DMS114 treated with DMSO at 0.1 percent for 48 hours (cell line): ENCODE results near the gene CLDN18.

Source experiments
- DNase-seq: peaks from one replicate; lab custom pipeline; 2025; ENCODE audit not compliant: unreplicated experiment; lab: John Stamatoyannopoulos, UW

CLDN18 gene

DNA sequence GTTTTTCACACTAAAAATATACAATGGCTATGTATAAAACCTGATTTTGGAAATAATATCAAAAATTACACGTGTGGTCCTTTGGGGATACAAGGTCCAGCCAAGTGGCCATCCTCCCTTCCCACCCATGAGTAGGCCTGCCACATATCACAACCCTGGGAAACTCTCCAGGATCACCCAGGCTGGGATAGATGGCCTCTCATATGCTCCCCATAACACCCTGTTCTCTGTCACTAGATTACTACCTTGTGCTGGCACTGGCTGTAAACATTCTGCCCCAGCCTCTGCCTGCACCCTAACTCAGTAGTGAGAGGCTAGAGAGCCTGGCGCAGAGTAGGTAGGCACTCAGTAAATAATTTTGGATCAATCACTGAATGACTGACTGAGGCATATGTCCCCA is 52.1 kb downstream of the CLDN18 start:
- no peak for DNase-seq

- DNase-seq: no peak
Observed at GRCh38 chr3:138062626-138063025, 52.7 kb downstream of the CLDN18 start.

DNA sequence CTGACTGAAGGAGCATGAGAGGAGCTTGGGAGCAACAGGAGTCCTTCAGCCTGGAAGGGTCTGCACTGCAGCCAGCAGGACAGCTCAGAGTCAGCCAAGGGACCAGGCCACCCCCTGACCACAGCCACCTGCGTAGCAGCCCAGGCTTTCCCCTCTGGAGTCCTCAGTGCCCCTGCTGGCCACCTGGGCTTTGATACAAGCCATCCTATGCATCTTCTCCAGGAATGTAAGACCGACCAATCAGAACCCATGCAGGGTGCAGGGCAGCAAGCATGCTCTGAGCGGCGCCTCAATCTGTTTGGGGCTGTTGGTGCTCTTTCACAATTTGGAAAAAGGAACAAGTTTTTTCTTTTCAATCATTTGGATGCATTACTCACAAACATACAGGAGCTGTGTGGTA is 53.5 kb downstream of the CLDN18 start:
- no peak for DNase-seq

GRCh38 chr3:138065949-138066348 is 56.0 kb downstream of the CLDN18 start:
- no peak for DNase-seq

GRCh38 chr3:138066383-138066782 is 56.4 kb downstream of the CLDN18 start:
- DNase-seq: no peak

- DNase-seq: no peak
Observed at GRCh38 chr3:138066972-138067371, 57.0 kb downstream of the CLDN18 start.

DNA sequence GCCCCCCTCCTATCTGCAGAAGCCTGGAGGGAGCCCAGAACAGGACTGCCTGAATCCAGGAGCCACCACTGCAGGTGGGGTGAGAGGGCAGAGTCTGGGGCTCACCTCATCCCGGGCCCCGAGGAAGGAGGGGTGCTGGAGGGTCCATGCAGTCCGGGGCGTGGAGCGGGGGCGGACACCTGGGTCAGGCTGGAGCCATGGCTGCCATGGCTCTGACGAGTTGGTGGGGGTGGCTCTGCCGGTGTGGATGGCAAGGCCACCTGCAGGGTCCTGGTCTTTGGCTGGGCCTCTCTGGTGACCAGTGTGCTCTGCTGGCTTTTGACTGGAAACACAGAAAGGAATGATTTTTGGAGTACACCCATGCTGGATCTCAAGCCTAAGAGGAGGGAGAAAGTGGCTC is 58.1 kb downstream of the CLDN18 start:
- no peak for DNase-seq

DNA sequence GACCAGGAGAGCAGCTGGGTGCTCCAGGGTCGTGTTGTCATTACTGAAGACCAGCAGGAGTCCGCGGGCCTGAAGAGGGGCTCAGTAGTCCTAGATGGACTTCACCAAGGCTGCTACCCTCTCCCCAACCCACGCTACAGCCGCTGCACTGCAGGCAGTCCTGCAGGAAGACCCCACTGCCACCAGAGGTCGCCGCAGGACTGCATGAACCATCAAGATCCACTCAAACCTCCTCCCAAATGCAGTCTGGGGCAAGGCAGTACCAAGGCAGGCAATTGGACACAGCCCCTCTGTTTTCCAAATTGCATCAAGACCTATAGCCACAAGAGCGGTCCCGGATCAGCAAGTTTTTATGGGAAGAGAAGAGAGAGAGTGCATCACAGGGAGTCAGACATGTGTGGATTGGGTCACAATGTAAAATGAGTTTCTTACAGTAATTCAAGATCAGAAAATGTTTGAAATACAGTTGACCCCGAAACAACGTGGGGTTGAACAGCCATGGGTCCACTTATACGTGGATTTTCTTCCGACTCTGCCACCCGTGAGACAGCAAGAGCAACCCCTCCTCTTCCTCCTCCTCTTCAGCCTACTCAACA is 58.7 kb downstream of the CLDN18 start:
- peak; percentile 68 for DNase-seq

- DNase-seq: no peak
Observed at GRCh38 chr3:138070006-138070405, 60.0 kb downstream of the CLDN18 start.

GRCh38 chr3:138072796-138073195 is 62.8 kb downstream of the CLDN18 start:
- no peak for DNase-seq

DNA sequence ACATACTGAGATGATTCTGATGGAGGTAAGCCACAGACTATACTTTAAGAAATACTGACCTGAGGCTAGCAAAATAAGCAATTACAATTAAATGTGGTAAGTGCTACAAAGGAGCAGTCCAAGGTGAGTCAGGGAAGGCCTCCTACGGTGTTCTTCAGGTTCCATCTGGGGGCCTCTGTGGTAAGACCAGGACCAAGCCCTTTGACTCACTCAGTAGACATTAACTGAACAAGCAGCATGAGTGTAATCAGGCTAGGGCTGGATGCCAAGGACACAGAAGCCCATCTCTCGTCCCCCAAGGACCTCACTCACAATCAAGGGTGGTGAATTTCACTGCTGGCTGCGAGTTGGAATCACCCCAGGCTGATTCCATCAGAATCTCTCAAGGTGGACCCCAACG is 68.1 kb downstream of the CLDN18 start:
- DNase-seq: no peak

- no peak for DNase-seq
Observed at GRCh38 chr3:138078901-138079344, 69.0 kb downstream of the CLDN18 start.

GRCh38 chr3:138079901-138080300 is 69.9 kb downstream of the CLDN18 start:
- DNase-seq: no peak

DNA sequence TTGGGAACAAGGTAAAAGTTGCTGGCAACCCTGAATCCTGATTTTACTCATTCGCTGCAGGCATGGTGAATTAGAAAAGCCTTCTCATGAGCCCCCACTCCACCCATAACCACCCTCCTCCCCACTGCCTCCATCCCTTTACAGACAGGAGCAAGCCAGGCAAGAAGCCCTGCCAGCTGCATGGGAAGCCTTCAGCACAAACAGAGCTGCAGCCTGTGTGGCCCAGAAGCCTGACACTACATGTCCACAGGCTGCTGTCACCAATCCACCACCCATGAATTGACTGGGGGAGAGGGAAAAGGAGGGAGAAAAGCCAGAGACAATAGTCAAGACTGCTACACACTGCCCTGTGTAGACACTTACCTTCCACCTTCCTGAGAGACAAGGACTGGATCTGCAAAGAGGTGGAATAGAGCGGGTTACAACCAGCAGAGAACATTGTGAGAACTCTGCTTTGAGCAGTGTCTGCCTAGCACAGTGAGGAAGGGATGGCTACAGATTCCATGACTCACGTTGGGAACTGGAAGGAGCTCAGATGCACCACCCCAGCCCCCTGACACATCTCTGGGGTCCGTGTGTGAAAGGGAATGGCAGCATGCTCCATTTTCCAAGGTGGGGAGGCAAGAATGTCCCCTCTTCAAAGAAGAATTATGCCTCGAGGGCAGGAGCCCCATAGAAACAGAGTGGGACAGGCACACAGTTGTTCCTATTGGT is 71.6 kb downstream of the CLDN18 start:
- DNase-seq: no peak

DNA sequence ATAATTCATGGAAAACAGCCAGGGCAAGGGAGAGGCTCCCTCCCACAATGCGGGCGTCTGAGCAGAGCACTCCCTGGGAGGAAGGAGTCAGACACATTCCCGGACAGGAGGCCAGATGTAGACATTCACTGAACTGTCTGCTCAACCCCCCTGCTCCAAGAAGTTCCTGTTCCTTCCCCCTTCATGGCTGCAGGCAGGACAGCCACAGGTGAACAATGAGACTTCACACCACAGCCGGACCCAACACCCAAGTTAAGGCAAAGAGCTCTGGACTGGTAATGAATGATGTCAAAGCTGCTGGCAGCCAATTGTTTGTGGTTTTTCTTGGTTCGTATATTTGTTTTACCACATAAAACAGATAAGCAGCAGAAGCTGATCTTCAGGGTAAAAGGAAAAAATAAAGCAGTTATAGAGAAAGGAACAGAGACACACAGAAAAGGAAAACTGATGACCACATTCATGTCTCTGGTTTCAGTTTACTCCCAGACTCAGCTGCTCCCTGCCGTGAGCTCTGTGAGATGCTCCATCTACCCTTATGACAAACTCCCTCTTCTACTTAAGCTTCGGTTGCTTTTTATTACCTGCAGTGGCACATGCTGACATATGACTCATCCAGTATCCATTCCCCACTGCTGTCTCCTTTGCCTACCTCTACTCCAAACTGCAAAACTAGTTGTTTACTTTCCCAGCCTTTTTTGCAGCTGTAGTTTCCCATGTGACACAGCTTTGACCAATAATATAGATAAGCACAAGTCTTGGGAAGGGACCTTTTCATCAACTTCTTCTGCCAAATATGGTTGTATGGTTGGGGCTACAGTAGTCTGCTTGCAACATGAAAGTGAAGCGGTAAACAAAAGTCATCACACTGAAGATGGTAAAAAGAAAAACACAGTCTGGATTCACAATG is 72.4 kb downstream of the CLDN18 start:
- DNase-seq: no peak

DNA sequence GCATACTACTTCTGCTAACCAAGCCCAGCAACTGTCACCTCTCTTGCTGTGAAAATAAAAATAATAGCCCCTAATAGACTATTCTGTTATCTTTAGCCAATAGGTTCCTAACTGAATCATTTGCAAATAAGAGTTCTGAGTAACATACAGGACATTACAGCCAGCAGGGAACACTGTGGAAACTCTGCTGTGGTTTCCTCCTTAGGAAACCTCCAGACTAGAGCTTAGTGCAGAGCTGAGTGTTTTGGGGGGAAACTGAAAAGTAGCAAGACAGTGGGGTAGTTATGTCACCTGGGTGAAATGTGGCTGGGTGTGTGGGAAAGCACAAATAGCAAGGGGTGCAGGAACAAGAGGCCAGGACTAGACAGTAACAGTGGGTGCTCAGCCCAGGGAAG is 73.0 kb downstream of the CLDN18 start:
- DNase-seq: no peak
